ENCODE measurements around the gene NTM. TPM values are rescaled to one million over a fixed set of nuclear protein-coding genes. Genes with fewer than 3 reads are reported as not detected.

Gene NTM
- total RNA-seq, 4 donors from 2014 or later, result 1.4 to 2.8 (median 1.7) TPM

GRCh38 chr11:132311703-132312102 lies 941.3 kb downstream of the NTM start:
- H3K4me3 ChIP-seq, result no peak overlapping the region
- no peaks in the 10 kb centered on the region for H3K4me1 ChIP-seq
- no peak overlapping the region for H3K27ac ChIP-seq
- no peaks in the 10 kb centered on the region for H3K27me3 ChIP-seq
- TF ChIP-seq POLR2A (IDR thresholded peaks at IDR 0.05), result no peak
- no peak for TF ChIP-seq CTCF (IDR thresholded peaks at IDR 0.05)
- no peak for DNase-seq
- H3K9me3 ChIP-seq, result no peaks in the 10 kb centered on the region
- no peaks in the 10 kb centered on the region for H3K36me3 ChIP-seq

GRCh38 chr11:132312161-132312560 lies 941.7 kb downstream of the NTM start:
- Histone ChIP-seq H3K4me1 (no peaks in the 10 kb centered on the region), H3K27me3 (no peaks in the 10 kb centered on the region), H3K9me3 (no peaks in the 10 kb centered on the region), H3K36me3 (no peaks in the 10 kb centered on the region), H3K4me3 (no peak overlapping the region), H3K27ac (no peak overlapping the region)
- TF ChIP-seq CTCF (IDR thresholded peaks at IDR 0.05), result no peak
- no peak for TF ChIP-seq POLR2A (IDR thresholded peaks at IDR 0.05)
- no peak for DNase-seq

- TF ChIP-seq CTCF (IDR thresholded peaks at IDR 0.05) (peak in 3 of 6 experiments; percentile 13 to 21 (median 17)), POLR2A (IDR thresholded peaks at IDR 0.05) (no peak)
- DNase-seq, result no peak
- Histone ChIP-seq H3K27ac (no peak overlapping the region), H3K27me3 (no peaks in the 10 kb centered on the region), H3K4me1 (no peaks in the 10 kb centered on the region), H3K9me3 (no peaks in the 10 kb centered on the region), H3K4me3 (no peak overlapping the region), H3K36me3 (no peaks in the 10 kb centered on the region)
Measured at GRCh38 chr11:132312701-132313111, 942.3 kb downstream of the NTM start.

GRCh38 chr11:132314911-132315455 lies 944.6 kb downstream of the NTM start:
- Histone ChIP-seq H3K4me3 (no peak overlapping the region), H3K36me3 (no peaks in the 10 kb centered on the region), H3K4me1 (no peaks in the 10 kb centered on the region), H3K27ac (no peak overlapping the region), H3K9me3 (no peaks in the 10 kb centered on the region), H3K27me3 (no peaks in the 10 kb centered on the region)
- no peak for DNase-seq
- no peak for TF ChIP-seq POLR2A (IDR thresholded peaks at IDR 0.05)
- TF ChIP-seq CTCF (IDR thresholded peaks at IDR 0.05), result no peak

- DNase-seq, result no peak
- no peaks in the 10 kb centered on the region for H3K9me3 ChIP-seq
- no peaks in the 10 kb centered on the region for H3K4me1 ChIP-seq
- no peak overlapping the region for H3K27ac ChIP-seq
- TF ChIP-seq CTCF (IDR thresholded peaks at IDR 0.05) (no peak), POLR2A (IDR thresholded peaks at IDR 0.05) (no peak)
- no peaks in the 10 kb centered on the region for H3K36me3 ChIP-seq
- H3K4me3 ChIP-seq, result no peak overlapping the region
- no peaks in the 10 kb centered on the region for H3K27me3 ChIP-seq
Measured at GRCh38 chr11:132315696-132316095, 945.3 kb downstream of the NTM start.

Data from Peyer's patch (tissue), 4 donors.